ENCODE results near the gene SCAMP2. TPM values are rescaled to one million over a fixed set of nuclear protein-coding genes. Genes with fewer than 3 reads are reported as not detected.
A peak's percentile ranks its signal among the peaks of the same experiment; 100 is the strongest.

Gene SCAMP2
- total RNA-seq, 2 donors from 2014 or later: 33.5 to 36.9 TPM

DNA sequence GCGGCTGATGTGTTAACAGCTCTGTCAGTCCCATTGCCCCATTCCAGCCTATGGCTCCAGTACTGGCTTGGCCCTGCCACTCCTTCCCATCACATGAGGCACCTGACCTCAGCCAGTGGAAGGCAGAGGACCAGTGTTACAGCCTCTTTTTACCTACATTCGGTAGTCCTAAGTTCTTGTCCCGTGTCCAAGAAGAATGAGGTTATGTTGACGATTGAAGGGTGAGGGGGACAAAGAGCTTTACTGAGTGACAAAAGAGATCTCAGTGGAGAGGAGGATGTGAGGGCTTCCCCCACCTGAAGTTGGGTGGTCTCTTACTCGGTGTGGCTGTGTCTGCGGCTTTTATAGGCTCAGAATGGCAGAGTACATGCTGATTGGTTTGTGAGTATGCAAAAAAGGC, 9.4 kb upstream of the SCAMP2 start:
- H3K27ac ChIP-seq: no peak overlapping the region
- intact Hi-C loops (cut with DNase I): no loop called here
- no peaks in the 10 kb centered on the region for H3K9me3 ChIP-seq
- 86 to 97% methylated on average over 5 to 6 of the region's 6 CpGs for WGBS, 2 donors
- H3K36me3 ChIP-seq (replicated peaks in 1 of 2; ENCODE audit: insufficient read depth in 1 of 2, low read depth in 2 of 2): no peaks in the 10 kb centered on the region
- no peaks in the 10 kb centered on the region for H3K27me3 ChIP-seq
- ATAC-seq (no peak), DNase-seq (no peak)
- TF ChIP-seq, protein P1, sequence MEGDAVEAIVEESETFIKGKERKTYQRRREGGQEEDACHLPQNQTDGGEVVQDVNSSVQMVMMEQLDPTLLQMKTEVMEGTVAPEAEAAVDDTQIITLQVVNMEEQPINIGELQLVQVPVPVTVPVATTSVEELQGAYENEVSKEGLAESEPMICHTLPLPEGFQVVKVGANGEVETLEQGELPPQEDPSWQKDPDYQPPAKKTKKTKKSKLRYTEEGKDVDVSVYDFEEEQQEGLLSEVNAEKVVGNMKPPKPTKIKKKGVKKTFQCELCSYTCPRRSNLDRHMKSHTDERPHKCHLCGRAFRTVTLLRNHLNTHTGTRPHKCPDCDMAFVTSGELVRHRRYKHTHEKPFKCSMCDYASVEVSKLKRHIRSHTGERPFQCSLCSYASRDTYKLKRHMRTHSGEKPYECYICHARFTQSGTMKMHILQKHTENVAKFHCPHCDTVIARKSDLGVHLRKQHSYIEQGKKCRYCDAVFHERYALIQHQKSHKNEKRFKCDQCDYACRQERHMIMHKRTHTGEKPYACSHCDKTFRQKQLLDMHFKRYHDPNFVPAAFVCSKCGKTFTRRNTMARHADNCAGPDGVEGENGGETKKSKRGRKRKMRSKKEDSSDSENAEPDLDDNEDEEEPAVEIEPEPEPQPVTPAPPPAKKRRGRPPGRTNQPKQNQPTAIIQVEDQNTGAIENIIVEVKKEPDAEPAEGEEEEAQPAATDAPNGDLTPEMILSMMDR (IDR thresholded peaks at IDR 0.05): no peak
- no peak for TF ChIP-seq POLR2A (IDR thresholded peaks at IDR 0.05)
- H3K4me3 ChIP-seq: no peak overlapping the region
- no peaks in the 10 kb centered on the region for H3K4me1 ChIP-seq

DNA sequence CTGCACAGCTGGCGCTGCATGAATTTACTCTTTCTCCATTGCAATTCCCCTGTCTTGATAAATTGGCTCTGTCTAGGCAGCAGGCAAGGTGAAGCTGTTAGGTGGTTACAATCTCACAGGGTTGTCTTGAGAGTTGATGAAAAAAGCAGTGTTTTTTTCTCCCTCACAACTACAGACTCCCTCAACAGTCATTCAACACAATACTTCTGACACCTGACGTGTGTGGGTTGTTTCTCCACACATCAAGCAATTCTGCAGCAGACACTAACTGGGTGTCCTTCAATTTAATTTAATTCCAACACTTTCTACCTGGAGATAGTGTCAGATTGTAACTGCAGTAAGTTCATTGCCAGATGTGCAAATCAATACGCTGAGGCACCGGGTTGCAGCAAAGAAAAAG, 5.1 kb upstream of the SCAMP2 start:
- H3K4me1 ChIP-seq: no peaks in the 10 kb centered on the region
- no peak overlapping the region for H3K27ac ChIP-seq
- TF ChIP-seq, protein P1 (IDR thresholded peaks at IDR 0.05): no peak
- TF ChIP-seq POLR2A (IDR thresholded peaks at IDR 0.05): no peak
- no peak for ATAC-seq
- intact Hi-C loops (cut with DNase I): no loop called here
- H3K4me3 ChIP-seq: no peak overlapping the region
- no peaks in the 10 kb centered on the region for H3K27me3 ChIP-seq
- no peaks in the 10 kb centered on the region for H3K36me3 ChIP-seq (replicated peaks in 1 of 2; ENCODE audit: insufficient read depth in 1 of 2, low read depth in 2 of 2)
- H3K9me3 ChIP-seq: no peaks in the 10 kb centered on the region
- WGBS, 2 donors: 65 to 67% methylated on average over 4 of the region's 4 CpGs
- no peak for DNase-seq

DNA sequence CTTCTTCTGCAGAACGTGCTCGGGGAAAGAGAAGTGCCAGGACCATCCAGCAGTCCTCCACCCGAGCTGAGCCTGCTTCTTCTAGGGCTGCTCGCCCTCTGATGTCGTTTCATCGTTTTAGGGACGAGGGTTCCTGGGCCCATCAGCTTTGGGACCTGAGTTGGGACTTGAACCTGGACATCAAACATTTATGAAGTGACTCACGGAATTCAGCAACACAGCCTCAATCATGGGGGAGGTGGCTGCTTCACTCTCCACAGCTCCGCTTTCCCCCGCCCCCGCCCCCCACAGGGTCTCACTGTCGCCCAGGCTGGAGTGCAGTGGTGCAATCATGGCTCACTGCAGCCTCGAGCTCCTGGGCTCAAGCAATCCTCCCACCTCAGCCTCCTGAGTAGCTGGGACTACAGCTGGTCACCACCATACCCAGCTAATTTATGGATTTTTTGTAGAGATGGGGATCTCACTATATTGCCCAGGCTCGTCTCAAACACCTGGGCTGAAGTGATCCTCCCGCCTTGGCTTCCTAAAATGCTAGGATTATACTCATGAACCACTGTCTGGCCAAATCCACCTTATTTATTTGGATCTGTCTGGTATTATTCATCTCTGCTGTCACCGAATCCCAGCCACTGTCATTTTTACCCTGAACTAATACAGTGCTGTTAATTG, 725 bp upstream of the SCAMP2 start:
- DNase-seq (peak; percentile 24 to 35 (median 31)), ATAC-seq (peak; percentile 19)
- peaks cover 35% of the 10 kb centered on the region for H3K4me1 ChIP-seq
- peak overlapping the region in 3 of 4 donors; percentile 72 to 97 (median 97) for H3K27ac ChIP-seq
- no peaks in the 10 kb centered on the region for H3K36me3 ChIP-seq (replicated peaks in 1 of 2; ENCODE audit: insufficient read depth in 1 of 2, low read depth in 2 of 2)
- no peaks in the 10 kb centered on the region for H3K27me3 ChIP-seq
- WGBS, 2 donors: 22 to 30% methylated on average over 11 to 16 of the region's 16 CpGs
- no peak for TF ChIP-seq POLR2A (IDR thresholded peaks at IDR 0.05)
- TF ChIP-seq, protein P1 (IDR thresholded peaks at IDR 0.05): peak in 1 of 7 experiments; percentile 5
- H3K9me3 ChIP-seq: no peaks in the 10 kb centered on the region
- intact Hi-C loops (cut with DNase I): no loop called here
- H3K4me3 ChIP-seq: peak overlapping the region; percentile 42 to 63

DNA sequence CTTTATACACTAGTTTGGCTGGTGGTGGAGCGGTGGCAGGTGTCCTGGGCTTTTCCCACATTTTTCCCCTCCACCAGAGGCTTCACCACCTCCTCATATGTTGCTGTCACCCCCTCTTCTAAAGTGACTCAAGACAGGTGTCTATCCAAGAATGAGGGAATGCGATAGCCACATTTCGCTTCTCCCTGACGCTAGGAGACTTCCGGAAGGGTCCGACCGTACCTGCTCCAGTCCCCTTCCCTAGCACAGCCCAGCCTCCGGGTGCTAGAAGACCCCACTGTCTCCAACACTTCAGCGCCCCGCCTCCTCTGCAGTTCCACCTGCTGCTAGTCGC, 496 bp downstream of the SCAMP2 start:
- DNase-seq: no peak
- Histone ChIP-seq H3K27me3 (no peaks in the 10 kb centered on the region), H3K4me3 (peak overlapping the region; percentile 42 to 63), H3K27ac (peak overlapping the region; percentile 72 to 97 (median 96)), H3K4me1 (peaks cover 47% of the 10 kb centered on the region), H3K9me3 (no peaks in the 10 kb centered on the region), H3K36me3 (replicated peaks in 1 of 2; ENCODE audit: insufficient read depth in 1 of 2, low read depth in 2 of 2) (no peaks in the 10 kb centered on the region)
- WGBS, 2 donors: 0% methylated on average over 9 to 11 of the region's 11 CpGs
- TF ChIP-seq, protein P1 (IDR thresholded peaks at IDR 0.05): no peak
- intact Hi-C loops (cut with DNase I): no loop called here
- ATAC-seq: no peak
